22Rv1 (cell line): ENCODE results near the gene CYP2W1.
"Not testable (repeated sequence)": the region's sequence is repeated elsewhere in the genome, so short reads cannot be mapped to it uniquely, and the experiment has no call there.

Experiments used
- H3K27ac ChIP-seq: fragments of 450-650 bp; 2 replicates; pipeline ENCODE4 v1.5.1; 2017
- CTCF ChIP-seq: fragments of 450-650 bp; IDR thresholded peaks from 2 replicates; pipeline ENCODE4 v1.5.1; 2017; ENCODE audit warnings: mild to moderate bottlenecking
- ZFX ChIP-seq: fragments of 450-650 bp; IDR thresholded peaks from 2 replicates; pipeline ENCODE4 v1.6.1; 2017; ENCODE audit warnings: antibody characterized with exemption, borderline replicate concordance

Gene CYP2W1

GRCh38 chr7:953547-954327 is 29.2 kb upstream of the CYP2W1 start:
- no peak overlapping the region for H3K27ac ChIP-seq
- TF ChIP-seq ZFX (no peak), CTCF (no peak)

- no peak within 1 kb of the TSS for H3K27ac ChIP-seq
- TF ChIP-seq CTCF, result peak; percentile 69
- TF ChIP-seq ZFX, result no peak
Measured at GRCh38 chr7:954330-955238, 28.4 kb upstream of the CYP2W1 start, which contains the start of gene ADAP1. Gene ADAP1 (minus strand): TSS chr7:954680. CDS start chr7:954477, 203 bp downstream.

- TF ChIP-seq ZFX (no peak), CTCF (no peak)
- no peak overlapping the region for H3K27ac ChIP-seq
Measured at GRCh38 chr7:956031-956430, 26.9 kb upstream of the CYP2W1 start.

GRCh38 chr7:957418-958220 is 25.4 kb upstream of the CYP2W1 start:
- TF ChIP-seq ZFX, result no peak
- no peak for TF ChIP-seq CTCF
- H3K27ac ChIP-seq, result no peak overlapping the region

- H3K27ac ChIP-seq, result no peak overlapping the region
- no peak for TF ChIP-seq CTCF
- no peak for TF ChIP-seq ZFX
Measured at GRCh38 chr7:958221-959200, 24.5 kb upstream of the CYP2W1 start.

- no peak overlapping the region for H3K27ac ChIP-seq
- no peak for TF ChIP-seq CTCF
- no peak for TF ChIP-seq ZFX
Measured at GRCh38 chr7:959271-959670, 23.7 kb upstream of the CYP2W1 start.

GRCh38 chr7:959740-960139 is 23.2 kb upstream of the CYP2W1 start:
- not testable (repeated sequence) for H3K27ac ChIP-seq
